COR-L47 (cell line): ENCODE measurements around the gene C1orf116.

ENCODE experiments used
- DNase-seq: peaks from one replicate; lab custom pipeline; 2025; lab: John Stamatoyannopoulos, UW

Gene C1orf116

GRCh38 chr1:207034998-207035397 lies 2.4 kb upstream of the C1orf116 start:
- DNase-seq, result no peak

- DNase-seq, result no peak
Observed at GRCh38 chr1:207034208-207034607, 1.7 kb upstream of the C1orf116 start.

GRCh38 chr1:207033302-207033701 lies 746 bp upstream of the C1orf116 start:
- DNase-seq, result no peak

DNA sequence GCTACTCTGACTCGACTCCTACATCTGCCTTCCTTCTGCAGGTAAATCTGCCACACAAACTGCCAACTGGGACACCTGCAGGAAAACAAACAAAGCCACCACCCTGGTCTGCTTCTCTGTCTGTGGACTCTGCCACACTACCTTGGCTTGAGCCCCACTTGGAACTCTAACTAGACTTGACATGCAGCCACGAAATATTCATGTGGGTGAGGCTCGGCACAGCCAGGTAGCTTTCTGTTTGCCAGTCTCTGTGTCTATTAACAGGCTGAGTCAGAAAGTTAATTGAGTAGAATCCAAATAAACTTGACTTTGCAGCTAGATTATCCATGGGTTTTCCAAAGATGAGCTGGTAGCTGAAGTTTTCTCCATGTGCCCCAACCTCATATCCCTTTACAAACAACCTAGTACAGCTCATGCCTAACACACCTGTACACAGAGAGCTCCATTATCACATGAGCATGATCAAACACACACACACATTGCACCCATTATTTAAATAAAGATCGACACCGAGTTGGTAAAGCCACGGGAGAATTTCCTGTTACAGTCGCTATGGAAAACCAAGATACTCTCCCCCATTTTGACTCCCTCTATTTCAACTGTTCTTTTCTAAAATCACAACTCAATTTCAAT lies 808 bp downstream of the C1orf116 start:
- DNase-seq, result peak; percentile 38

DNA sequence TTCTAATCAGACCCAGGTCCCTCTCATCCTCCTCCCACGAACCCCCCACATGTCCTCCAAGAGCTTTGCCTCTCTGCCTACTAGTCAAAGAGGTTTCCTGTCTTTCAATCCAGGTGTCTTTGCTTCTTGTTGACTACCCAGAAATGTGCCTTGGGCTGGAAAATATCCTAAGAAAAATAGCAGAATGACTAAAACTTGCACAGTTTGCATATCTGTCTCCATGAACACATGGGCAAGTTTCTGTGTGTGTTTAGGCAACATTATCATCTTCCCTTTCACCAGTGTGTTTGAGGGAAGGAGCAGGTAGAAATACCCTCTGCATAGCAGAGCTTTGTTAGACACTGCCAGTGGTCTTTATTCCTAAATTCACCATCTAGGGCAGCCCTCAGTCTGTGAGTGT lies 1.5 kb downstream of the C1orf116 start:
- no peak for DNase-seq

GRCh38 chr1:207030522-207031009 lies 2.0 kb downstream of the C1orf116 start:
- no peak for DNase-seq

DNA sequence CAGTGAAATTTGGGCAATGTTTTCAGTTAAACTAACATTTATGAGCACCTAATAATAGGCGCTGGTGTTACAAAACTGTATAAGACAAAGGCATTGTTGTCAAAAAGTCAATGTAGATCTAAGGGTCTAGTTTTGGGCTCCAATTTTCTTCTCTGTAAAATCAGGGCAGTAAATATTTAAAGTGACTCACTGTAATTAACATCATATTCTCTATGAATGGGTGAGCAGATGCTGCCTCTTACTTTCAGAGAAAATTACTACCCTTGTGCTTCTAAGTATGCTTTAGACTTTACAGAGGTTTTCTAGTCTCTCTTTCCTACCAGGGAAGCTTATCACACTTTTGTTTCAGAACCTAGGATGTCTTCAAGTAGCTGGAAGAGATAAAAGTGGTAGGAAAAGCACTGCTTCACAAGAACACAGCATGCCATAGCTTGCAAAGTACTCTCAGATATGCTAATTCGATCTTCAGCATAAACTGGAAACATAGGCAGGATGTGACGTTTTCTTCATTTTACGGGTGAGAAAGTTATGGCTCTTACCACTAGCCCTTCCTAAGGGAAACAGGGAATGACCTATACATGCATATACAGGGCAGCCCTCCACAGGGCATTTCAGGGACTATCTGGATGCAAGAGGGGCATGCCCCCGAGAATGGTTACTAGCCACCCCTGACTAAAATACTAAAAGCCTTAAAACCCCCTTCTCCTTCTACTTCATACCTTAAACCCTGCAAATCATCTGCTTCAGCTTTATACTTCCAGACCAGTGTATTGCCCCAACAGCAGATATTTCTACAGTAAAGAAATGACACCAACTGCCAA lies 2.6 kb downstream of the C1orf116 start:
- peak; percentile 28 for DNase-seq

GRCh38 chr1:207028884-207029650 lies 3.5 kb downstream of the C1orf116 start:
- no peak for DNase-seq

GRCh38 chr1:207027921-207028320 lies 4.6 kb downstream of the C1orf116 start:
- no peak for DNase-seq

GRCh38 chr1:207027206-207027777 lies 5.3 kb downstream of the C1orf116 start:
- DNase-seq, result no peak

DNA sequence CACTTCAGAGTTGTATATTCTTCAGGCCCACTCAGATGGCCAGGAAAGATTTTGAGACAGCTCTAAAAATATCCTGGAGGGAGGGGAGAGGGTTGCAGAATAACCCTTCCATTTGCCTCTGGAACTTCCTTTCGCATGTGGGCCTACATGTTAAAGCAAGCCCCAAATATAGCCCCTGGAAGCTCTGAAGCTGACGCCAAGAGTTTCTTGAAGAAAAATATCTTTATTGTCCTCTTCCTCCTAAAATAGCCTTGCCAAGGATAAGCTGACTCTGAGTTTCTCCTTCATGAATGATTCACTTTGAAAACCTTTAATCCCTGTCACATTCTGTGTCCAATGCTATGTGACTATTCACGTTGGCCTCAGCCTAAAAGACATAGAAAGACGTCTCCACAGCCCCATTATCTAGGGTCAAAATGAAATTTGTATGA lies 6.4 kb downstream of the C1orf116 start:
- DNase-seq, result no peak

DNA sequence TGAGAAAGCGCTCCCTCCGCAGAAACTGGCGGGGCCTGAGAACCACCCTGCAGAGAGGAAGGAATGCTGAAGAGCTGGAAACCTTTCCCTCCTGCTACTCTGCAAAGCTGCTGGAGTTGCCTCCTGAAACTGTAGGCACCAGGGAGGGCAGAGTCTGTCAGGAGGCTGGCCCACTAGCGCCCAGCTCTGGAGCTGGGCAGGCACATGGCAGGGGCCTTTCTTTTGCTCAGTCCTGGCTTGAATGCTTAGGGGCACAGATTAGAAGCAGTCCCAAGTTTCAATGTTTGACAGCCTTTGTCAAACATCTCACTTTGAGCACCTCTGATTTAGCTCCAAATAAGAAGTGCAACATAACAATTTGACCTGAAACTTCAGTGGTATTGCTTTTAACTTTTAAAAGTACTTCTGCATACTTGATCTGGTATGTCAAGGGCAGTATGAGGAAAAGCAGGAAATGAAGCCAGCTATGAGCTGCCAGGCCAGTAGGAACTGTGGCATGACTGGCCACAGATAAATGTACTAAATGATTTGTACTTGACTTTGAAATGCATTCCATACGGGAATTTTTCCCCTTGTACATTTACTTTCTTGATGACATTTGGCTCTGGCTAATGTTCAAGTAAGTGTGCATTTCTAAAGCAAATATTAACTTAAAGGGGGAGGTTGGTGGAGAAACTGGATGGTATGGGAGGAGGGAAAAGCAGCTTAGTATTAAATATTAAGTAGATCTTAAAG lies 7.2 kb downstream of the C1orf116 start:
- no peak for DNase-seq

DNA sequence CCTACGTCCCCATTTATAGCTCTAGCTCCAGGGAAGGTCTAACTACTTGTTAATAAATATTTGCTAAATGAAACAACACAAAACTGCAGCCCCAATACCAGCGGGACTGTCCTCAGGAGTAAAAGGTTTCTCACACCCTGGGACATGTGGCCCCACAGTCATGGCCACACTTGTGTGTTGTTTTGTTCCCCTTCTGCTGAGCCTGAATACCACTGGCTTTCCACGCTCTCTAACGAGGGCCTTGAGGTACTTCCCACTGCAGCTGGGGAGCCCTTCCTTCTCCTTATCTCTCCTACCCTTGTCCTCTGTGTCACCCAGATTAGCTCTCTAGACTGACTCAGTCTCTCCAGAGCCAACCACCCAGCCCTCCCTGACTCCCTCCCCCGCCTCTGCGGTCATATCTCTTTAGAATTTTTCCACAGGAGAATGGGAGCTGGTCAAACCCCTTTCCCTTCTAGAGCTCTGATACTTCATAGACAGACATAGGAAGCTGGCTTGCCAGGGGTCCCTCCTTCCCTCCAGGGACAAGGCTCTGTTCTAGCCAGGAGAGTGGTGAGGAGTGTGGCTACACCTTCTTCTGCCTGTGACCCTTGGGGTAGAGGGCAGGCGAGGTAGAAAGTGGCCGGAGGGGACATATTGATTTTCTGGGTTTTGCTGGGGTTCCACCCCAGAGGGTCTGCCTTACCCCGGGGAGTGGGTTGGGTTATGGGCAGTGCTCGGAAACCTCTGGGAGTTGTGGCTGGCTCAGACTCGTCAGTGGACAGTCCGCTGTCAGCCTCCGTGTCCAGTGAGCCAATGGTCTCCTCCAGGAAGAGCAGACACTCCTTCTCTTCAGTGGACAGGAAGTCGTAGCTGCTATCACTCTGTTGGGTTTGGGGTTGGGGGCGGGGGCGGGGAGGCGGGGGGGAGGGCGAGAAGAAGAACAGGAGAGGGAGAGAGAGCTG lies 8.1 kb downstream of the C1orf116 start:
- no peak for DNase-seq

DNA sequence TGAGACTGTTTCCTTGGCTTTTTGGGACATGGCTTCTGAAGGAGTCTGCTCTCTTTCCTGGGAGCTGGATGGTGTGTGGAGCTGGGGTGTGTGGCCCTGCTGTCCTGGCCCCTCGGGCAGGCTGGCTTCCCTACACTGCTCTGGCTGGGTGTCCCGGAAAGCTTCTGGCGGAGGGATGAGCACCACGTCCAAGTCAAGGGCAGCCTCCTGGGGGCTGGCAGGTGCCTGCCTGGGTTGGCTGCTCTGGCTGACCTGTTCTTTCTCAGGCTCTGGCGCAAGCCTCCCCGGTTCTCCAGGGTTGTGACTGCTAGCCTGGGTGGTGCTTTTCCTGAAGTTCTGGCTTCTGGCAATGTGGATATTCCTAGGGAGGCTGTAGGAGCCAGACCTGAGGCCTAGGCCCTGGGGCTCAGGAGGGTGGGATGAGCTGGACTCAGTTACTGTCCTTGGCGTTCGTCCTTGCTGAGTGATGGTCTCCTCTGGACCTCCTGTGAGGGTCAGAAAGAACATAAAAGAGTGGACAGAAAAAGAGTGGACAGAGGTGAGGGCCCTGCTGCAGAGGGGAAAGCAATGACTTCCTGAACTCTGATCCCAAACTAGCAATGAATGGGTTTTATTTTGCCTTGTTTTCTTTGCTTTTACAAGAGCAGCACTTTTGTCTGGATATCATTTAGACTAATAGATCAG lies 9.4 kb downstream of the C1orf116 start:
- no peak for DNase-seq

GRCh38 chr1:207021876-207022596 lies 10.5 kb downstream of the C1orf116 start:
- no peak for DNase-seq

GRCh38 chr1:207021139-207021861 lies 11.3 kb downstream of the C1orf116 start:
- no peak for DNase-seq

DNA sequence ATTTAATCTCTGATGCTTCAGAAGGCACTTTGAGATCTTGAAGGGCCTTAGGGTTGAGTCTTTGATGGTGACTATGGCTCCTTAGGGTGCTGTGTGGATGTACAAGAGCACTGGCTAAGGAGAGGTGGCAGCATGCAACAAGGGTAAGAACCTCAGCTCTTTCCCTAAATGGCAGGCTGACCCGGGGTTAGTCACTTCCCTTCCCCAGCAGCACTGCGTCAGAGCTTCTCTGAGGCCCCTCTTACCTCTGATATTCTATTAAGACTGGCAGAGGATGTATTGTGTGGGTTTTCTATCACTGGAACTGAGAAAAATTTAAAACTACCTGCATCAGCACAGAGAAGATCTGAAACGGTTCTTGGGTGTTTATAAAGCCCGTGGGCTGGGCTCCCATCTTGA lies 11.8 kb downstream of the C1orf116 start:
- DNase-seq, result no peak

- DNase-seq, result no peak
Observed at GRCh38 chr1:207020065-207020708, 12.4 kb downstream of the C1orf116 start.
